HepG2 (cell line): ENCODE results near the gene SPON2. TPM values are rescaled to one million over a fixed set of nuclear protein-coding genes. Genes with fewer than 3 reads are reported as not detected.

Experiments used
- CBX1 ChIP-seq: IDR thresholded peaks from one replicate; pipeline ENCODE4 v1.6.1; 2016; ENCODE audit warnings: antibody characterized with exemption, low read depth
- E2F1 ChIP-seq: sonication (generic); formaldehyde crosslinking; IDR thresholded peaks from 2 replicates; pipeline ENCODE4 v1.5.0; 2020; ENCODE audit warnings: missing genetic modification reagents
- E2F2 ChIP-seq: sonication (generic); formaldehyde crosslinking; IDR thresholded peaks from 2 replicates; pipeline ENCODE4 v1.4.0; 2020; ENCODE audit warnings: missing genetic modification reagents, borderline replicate concordance
- FOSL2 ChIP-seq: sonication (generic); formaldehyde crosslinking; IDR thresholded peaks from 2 replicates; pipeline ENCODE4 v1.4.0; 2020; ENCODE audit warnings: missing genetic modification reagents
- HMGA1 ChIP-seq: sonication (generic); formaldehyde crosslinking; conservative IDR thresholded peaks from 2 replicates; pipeline ENCODE4 v1.4.0; 2020; ENCODE audit warnings: missing genetic modification reagents
- MEIS2 ChIP-seq: sonication (generic); formaldehyde crosslinking; IDR thresholded peaks from 2 replicates; pipeline ENCODE4 v1.9.0; 2021; ENCODE audit warnings: mild to moderate bottlenecking, missing genetic modification reagents
- MTA3 ChIP-seq: sonication (generic); formaldehyde crosslinking; IDR thresholded peaks from 2 replicates; pipeline ENCODE4 v1.4.0; 2020; ENCODE audit warnings: missing genetic modification reagents
- MTF2 ChIP-seq: sonication (generic); formaldehyde crosslinking; IDR thresholded peaks from 2 replicates; pipeline ENCODE4 v1.5.0; 2020; ENCODE audit warnings: missing genetic modification reagents, borderline replicate concordance
- POLR2AphosphoS5 ChIP-seq: IDR thresholded peaks from 2 replicates; pipeline ENCODE4 v1.6.1; 2012; ENCODE audit warnings: low read depth, low read length
- RFX5 ChIP-seq: IDR thresholded peaks from 2 replicates; pipeline ENCODE4 v1.6.1; 2011; ENCODE audit warnings: low read depth, low read length, improper control_type of control experiment
- RFXANK ChIP-seq: IDR thresholded peaks from 2 replicates; pipeline ENCODE4 v1.6.1; 2016
- STAT5B ChIP-seq: sonication (generic); formaldehyde crosslinking; IDR thresholded peaks from 2 replicates; pipeline ENCODE4 v1.4.0; 2020; ENCODE audit warnings: missing genetic modification reagents
- TGIF2 ChIP-seq: IDR thresholded peaks from 2 replicates; pipeline ENCODE4 v1.6.1; 2016; ENCODE audit warnings: control low read depth, missing compliant biosample characterization
- ZGPAT ChIP-seq: IDR thresholded peaks from 2 replicates; pipeline ENCODE4 v1.6.1; 2016; ENCODE audit warnings: mild to moderate bottlenecking
- ZNF563 ChIP-seq: sonication (generic); formaldehyde crosslinking; IDR thresholded peaks from 2 replicates; pipeline ENCODE4 v1.8.0; 2022; ENCODE audit warnings: mild to moderate bottlenecking, moderate library complexity, missing genetic modification reagents
- ZNF607 ChIP-seq: sonication (generic); formaldehyde crosslinking; IDR thresholded peaks from 2 replicates; pipeline ENCODE4 v1.5.1; 2020; ENCODE audit warnings: missing genetic modification reagents, mild to moderate bottlenecking, borderline replicate concordance
- polyA plus RNA-seq, 8 experiments: library from polyadenylated mRNA; depleted of rRNA in 3 of 8; stranded (reverse) in 7 of 8; unstranded in 1 of 8; fragments of >200 nt; fragmentation: Illumina TruSeq in 4 of 8; extraction: Trizol in 4 of 8; gene quantifications; 2 replicates each; pipeline versions ENCODE4 v1.2.1 to v1.2.3, GENCODE V29; 2011 to 2016; ENCODE audit warnings: low read depth in 4 of 8, missing spikeins in 1 of 8, mixed read lengths in 1 of 8; ENCODE audit not compliant: insufficient read depth in 1 of 8
- total RNA-seq, 5 experiments: library from RNA; depleted of rRNA; stranded (reverse); fragments of >200 nt; fragmentation: Illumina TruSeq; extraction: Trizol; gene quantifications; 2 replicates each; pipeline ENCODE4 v1.2.3, GENCODE V29; 2016; ENCODE audit warnings: low read depth in 1 of 5

Gene SPON2
- total and polyA plus RNA-seq, 2 of the 13 experiments (the other 11 are each of a cell fraction or from before 2014, with no cell fraction given) = 17.4 to 55.2 TPM

DNA sequence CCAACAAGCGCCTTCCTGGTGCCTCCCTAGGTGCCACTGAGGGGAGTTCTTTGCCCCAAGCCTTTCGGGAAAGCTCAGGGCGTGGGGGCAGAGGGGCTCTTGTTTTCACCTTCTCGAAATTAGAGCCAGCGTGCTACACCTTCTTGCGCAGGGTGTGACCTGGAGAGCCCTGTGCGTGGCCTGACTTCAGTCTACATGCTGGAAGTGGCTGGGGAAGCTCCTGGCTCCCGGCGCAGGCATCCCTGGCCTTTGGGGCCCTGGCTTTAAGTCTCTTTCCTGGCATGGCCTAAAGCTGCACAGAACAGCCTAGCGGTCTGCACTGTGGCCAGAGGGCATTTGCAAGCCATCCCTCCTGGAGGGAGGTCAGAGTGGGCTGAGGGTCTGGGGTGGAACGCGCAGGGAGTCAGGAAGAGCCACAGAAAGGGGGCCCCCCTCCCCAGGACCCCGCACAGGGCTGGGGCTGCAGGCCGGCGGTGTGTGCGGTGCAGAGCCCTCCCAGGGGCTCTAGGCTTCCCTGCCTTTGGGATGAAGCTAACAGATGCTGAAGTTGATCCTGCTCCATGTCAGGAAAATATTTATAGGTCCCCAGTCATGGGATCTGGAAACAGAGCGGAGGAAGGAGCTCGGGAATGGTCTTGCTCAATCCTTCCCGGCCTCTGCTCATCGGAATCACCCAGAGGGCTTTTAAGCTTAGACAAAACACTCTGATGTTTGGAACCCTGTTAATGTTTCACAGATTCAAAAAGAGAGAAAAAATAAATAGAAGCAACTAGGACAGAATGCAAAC, 781 bp upstream of the SPON2 start (continued):
- TF ChIP-seq POLR2AphosphoS5 (peak; percentile 69), RFXANK (no peak), TGIF2 (CRISPR knock-in tag) (no peak), CBX1 (no peak), STAT5B (CRISPR knock-in tag) (no peak), ZNF607 (no peak), HMGA1 (CRISPR knock-in tag) (no peak), FOSL2 (CRISPR knock-in tag) (no peak; the same call in 1 of the 2 replicates), RFX5 (peak; percentile 20; the same call in 1 of the 2 replicates), ZNF563 (no peak), MEIS2 (no peak), ZGPAT (CRISPR knock-in tag) (peak; percentile 30; the same call in 1 of the 2 replicates), E2F1 (no peak), E2F2 (CRISPR knock-in tag) (no peak), MTA3 (CRISPR knock-in tag) (no peak), MTF2 (no peak)
